ENCODE measurements around the gene SIRT1. TPM values are rescaled to one million over a fixed set of nuclear protein-coding genes. Genes with fewer than 3 reads are reported as not detected.

Gene SIRT1
- total and polyA plus RNA-seq, 9 of the 15 experiments (the other 6 are each of a cell fraction or from before 2014, with no cell fraction given): 7.8 to 25.8 (median 19.1) TPM

GRCh38 chr10:67837541-67838314 lies 46.7 kb upstream of the SIRT1 start, which contains the start of gene DNAJC12 (continued):
- TF ChIP-seq ARNT (IDR thresholded peaks at IDR 0.05): peak in 1 of 2 experiments; percentile 54; a peak in 1 of 4 replicates
- TF ChIP-seq NCOR1 (IDR thresholded peaks at IDR 0.05): peak; percentile 40; the same call in 1 of the 2 replicates
- no peak for TF ChIP-seq ZNF830 (CRISPR knock-in tag; IDR thresholded peaks at IDR 0.05)
- TF ChIP-seq ARID2 (IDR thresholded peaks at IDR 0.05): no peak
- TF ChIP-seq ZNF311 (CRISPR knock-in tag; IDR thresholded peaks at IDR 0.05): no peak
- peak; percentile 74 for TF ChIP-seq POLR2B (IDR thresholded peaks at IDR 0.05; ENCODE audit: low read depth, partially characterized antibody)
- TF ChIP-seq TAF1 (IDR thresholded peaks at IDR 0.05; ENCODE audit: control insufficient read depth, extremely low read depth, insufficient read depth, low read length, severe bottlenecking): no peak
- peak; percentile 87 for TF ChIP-seq RAD51 (IDR thresholded peaks at IDR 0.05; ENCODE audit: borderline replicate concordance, low read depth)
- no peak for TF ChIP-seq ZNF217 (CRISPR knock-in tag; IDR thresholded peaks at IDR 0.05)
- no peak for TF ChIP-seq SRSF9 (IDR thresholded peaks at IDR 0.05; ENCODE audit: borderline replicate concordance, low read depth, low read length)
- peak; percentile 63 for TF ChIP-seq EP400 (IDR thresholded peaks at IDR 0.05)
- TF ChIP-seq YY1 (IDR thresholded peaks at IDR 0.05; ENCODE audit: borderline replicate concordance in 1 of 3, control insufficient read depth in 1 of 3, extremely low read depth in 1 of 3, insufficient read depth in 3 of 3, insufficient read length in 1 of 3, insufficient replicate concordance in 2 of 3, low read depth in 1 of 3, low read length in 2 of 3): no peak
- no peak for TF ChIP-seq THRA (IDR thresholded peaks at IDR 0.05)
- TF ChIP-seq CXXC5 (CRISPR knock-in tag; IDR thresholded peaks at IDR 0.05): no peak
- TF ChIP-seq ZNF324 (CRISPR knock-in tag; IDR thresholded peaks at IDR 0.05): no peak
- no peak for TF ChIP-seq ZNF354B (CRISPR knock-in tag; IDR thresholded peaks at IDR 0.05)
- no peak for TF ChIP-seq DACH1 (IDR thresholded peaks at IDR 0.05; ENCODE audit: partially characterized antibody)
- TF ChIP-seq E2F6 (IDR thresholded peaks at IDR 0.05; ENCODE audit: borderline replicate concordance in 1 of 2, extremely low read depth in 1 of 2, insufficient read depth in 1 of 2, insufficient read length in 1 of 2, low read depth in 1 of 2, low read length in 1 of 2, poor library complexity in 1 of 2, severe bottlenecking in 1 of 2): peak in 1 of 2 experiments; percentile 54
- TF ChIP-seq POLR2A (conservative IDR thresholded peaks at IDR 0.05): peak; percentile 84
- TF ChIP-seq OTX1 (CRISPR knock-in tag; IDR thresholded peaks at IDR 0.05): no peak
- TF ChIP-seq GATAD2B (IDR thresholded peaks at IDR 0.05; ENCODE audit: borderline replicate concordance): peak; percentile 19; the same call in 1 of the 2 replicates
- peak; percentile 75 for TF ChIP-seq CREM (IDR thresholded peaks at IDR 0.05; ENCODE audit: low read depth)
- no peak for TF ChIP-seq TSHZ1 (CRISPR knock-in tag; IDR thresholded peaks at IDR 0.05)
- TF ChIP-seq HDAC2 (IDR thresholded peaks at IDR 0.05): peak; percentile 54; the same call in 1 of the 2 replicates

All from K562 (cell line).